Measurements from ENCODE around the gene SLC5A3. TPM values are rescaled to one million over a fixed set of nuclear protein-coding genes. Genes with fewer than 3 reads are reported as not detected.

SLC5A3 gene
- total RNA-seq, 1 donor from 2014 or later, result 34.0 TPM

- no peak for DNase-seq (ENCODE audit: low read depth)
- FAIRE-seq, result no peak
- no peaks in the 10 kb centered on the region for H3K27me3 ChIP-seq (ENCODE audit: control insufficient read depth, insufficient read depth, low read length)
- no peaks in the 10 kb centered on the region for H3K36me3 ChIP-seq (ENCODE audit: control insufficient read depth, insufficient read depth, low read length)
- TF ChIP-seq, protein P1, sequence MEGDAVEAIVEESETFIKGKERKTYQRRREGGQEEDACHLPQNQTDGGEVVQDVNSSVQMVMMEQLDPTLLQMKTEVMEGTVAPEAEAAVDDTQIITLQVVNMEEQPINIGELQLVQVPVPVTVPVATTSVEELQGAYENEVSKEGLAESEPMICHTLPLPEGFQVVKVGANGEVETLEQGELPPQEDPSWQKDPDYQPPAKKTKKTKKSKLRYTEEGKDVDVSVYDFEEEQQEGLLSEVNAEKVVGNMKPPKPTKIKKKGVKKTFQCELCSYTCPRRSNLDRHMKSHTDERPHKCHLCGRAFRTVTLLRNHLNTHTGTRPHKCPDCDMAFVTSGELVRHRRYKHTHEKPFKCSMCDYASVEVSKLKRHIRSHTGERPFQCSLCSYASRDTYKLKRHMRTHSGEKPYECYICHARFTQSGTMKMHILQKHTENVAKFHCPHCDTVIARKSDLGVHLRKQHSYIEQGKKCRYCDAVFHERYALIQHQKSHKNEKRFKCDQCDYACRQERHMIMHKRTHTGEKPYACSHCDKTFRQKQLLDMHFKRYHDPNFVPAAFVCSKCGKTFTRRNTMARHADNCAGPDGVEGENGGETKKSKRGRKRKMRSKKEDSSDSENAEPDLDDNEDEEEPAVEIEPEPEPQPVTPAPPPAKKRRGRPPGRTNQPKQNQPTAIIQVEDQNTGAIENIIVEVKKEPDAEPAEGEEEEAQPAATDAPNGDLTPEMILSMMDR (IDR thresholded peaks at IDR 0.05; ENCODE audit: insufficient read depth, low read length, severe bottlenecking), result no peak
- no peak overlapping the region for H3K4me3 ChIP-seq (ENCODE audit: low read depth, low read length)
Observed at GRCh38 chr21:34031835-34032370, 41.5 kb upstream of the SLC5A3 start.

DNA sequence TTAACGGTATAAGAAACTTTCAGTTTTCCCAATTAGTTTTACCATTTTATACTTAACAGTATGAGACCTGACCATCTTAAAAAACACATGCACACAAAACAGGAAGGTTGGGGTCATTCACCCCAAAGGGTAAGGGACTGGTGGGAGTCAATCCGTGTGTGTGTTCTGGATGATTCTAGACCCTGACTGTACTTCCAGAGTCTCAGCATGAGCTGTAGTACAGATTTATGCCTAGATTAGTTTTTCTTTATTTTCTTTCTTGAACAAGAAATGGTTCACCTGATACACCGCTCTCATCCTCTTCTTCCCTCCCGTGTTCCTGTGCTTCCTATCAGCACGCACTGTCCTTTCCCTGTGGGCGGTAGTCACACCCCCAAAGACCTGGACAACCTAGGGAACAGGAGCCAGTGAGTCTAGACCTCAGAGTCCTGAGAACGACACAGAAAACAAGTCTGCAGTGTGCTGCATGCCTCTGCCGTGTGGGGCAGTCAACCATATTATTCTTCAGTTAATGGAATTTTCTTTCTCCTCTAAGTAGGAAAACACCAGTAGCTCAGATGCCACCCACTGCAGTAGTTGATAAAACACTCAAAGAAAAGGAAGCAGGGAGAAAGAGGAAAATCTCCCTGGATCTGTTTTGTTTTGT, 38.9 kb upstream of the SLC5A3 start:
- TF ChIP-seq, protein P1 (IDR thresholded peaks at IDR 0.05; ENCODE audit: insufficient read depth, low read length, severe bottlenecking), result no peak
- H3K36me3 ChIP-seq (ENCODE audit: control insufficient read depth, insufficient read depth, low read length), result no peaks in the 10 kb centered on the region
- no peak overlapping the region for H3K4me3 ChIP-seq (ENCODE audit: low read depth, low read length)
- FAIRE-seq, result no peak
- H3K27me3 ChIP-seq (ENCODE audit: control insufficient read depth, insufficient read depth, low read length), result no peaks in the 10 kb centered on the region
- no peak for DNase-seq (ENCODE audit: low read depth)

DNA sequence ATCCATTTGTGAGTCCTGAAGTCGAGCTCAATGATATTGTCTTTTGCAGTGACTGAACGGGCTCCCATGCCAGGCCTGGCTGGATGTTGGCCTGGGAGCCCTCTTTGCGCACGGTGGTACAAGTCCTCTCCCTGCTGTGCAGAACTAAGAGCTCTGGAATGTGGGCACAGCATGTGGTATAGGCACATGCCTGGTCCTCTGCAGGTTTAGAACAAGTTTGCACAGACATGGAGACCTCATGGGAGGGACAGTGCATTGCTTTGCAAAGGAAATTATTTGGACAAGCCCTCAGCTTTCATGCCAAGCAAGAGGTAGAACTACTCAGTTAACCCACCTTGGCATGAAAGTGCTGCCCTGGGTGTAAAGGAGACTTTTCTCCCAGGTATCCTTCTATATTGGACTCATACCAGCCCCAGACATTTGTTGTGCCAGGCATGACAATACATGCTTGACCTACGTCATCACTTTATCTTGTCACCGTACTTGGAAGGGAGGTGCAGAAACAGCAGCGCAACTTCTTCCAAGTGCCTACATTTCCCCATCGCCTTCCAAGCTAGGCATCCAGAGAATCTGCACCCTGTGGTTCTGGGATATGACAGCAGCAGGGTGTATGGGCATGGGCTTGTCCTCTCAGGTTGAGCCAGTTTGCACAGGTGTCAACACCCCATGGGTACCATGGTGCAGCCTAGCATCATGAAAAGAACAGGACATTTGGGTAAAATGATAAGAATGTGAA, 37.6 kb upstream of the SLC5A3 start:
- Histone ChIP-seq H3K36me3 (ENCODE audit: control insufficient read depth, insufficient read depth, low read length) (no peaks in the 10 kb centered on the region), H3K27me3 (ENCODE audit: control insufficient read depth, insufficient read depth, low read length) (no peaks in the 10 kb centered on the region), H3K4me3 (ENCODE audit: low read depth, low read length) (no peak overlapping the region)
- FAIRE-seq (peak; percentile 96), DNase-seq (ENCODE audit: low read depth) (peak; percentile 85)
- TF ChIP-seq, protein P1 (IDR thresholded peaks at IDR 0.05; ENCODE audit: insufficient read depth, low read length, severe bottlenecking), result no peak

DNA sequence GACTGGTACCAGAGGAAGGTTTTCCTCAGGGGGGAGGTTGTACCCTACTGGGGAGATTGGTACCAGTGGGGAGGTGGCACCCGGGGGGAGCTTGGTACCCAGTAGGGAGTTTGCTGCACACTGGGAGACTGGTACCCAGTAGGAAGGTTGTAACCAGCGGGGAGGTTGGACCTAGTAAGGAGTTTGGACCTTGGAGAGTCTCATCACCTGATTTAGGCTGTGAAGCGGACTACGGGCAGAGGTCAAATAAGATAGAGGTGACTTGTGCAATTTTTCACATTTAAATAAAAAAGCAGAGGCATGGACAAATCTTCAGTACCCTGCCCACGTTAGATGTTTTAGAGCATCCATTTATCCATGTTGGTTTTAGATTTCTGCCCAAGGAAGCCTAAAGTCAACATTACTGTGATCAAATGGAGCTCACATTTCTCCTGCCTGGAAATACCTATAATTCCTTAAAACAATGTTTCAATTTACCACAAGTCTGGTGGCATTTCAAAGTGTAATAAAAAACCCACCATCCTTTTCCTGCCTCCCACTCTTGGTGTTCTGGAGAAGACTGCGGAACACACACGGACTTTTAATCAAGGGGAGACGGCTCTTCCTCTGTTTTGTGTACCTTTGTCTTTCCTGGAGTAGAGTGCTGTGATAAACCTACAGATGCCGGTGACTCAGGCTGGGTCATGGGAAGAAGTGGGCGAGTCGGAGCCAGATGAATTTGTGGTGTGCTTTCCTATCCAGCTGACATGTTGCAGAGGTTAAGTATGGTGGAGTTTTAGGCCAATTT, 36.2 kb upstream of the SLC5A3 start:
- TF ChIP-seq, protein P1 (IDR thresholded peaks at IDR 0.05; ENCODE audit: insufficient read depth, low read length, severe bottlenecking), result no peak
- Histone ChIP-seq H3K36me3 (ENCODE audit: control insufficient read depth, insufficient read depth, low read length) (no peaks in the 10 kb centered on the region), H3K27me3 (ENCODE audit: control insufficient read depth, insufficient read depth, low read length) (no peaks in the 10 kb centered on the region), H3K4me3 (ENCODE audit: low read depth, low read length) (no peak overlapping the region)
- DNase-seq (ENCODE audit: low read depth) (peak; percentile 90), FAIRE-seq (no peak)

GRCh38 chr21:34039678-34040382, 33.5 kb upstream of the SLC5A3 start:
- TF ChIP-seq, protein P1 (IDR thresholded peaks at IDR 0.05; ENCODE audit: insufficient read depth, low read length, severe bottlenecking), result no peak
- DNase-seq (ENCODE audit: low read depth) (no peak), FAIRE-seq (no peak)
- no peak overlapping the region for H3K4me3 ChIP-seq (ENCODE audit: low read depth, low read length)
- H3K36me3 ChIP-seq (ENCODE audit: control insufficient read depth, insufficient read depth, low read length), result no peaks in the 10 kb centered on the region
- no peaks in the 10 kb centered on the region for H3K27me3 ChIP-seq (ENCODE audit: control insufficient read depth, insufficient read depth, low read length)

Measured in bronchial epithelial cell (primary cell).